SU-DHL-6 (cell line): ENCODE data around the gene PIM1.

Experiments used
- H2AFZ ChIP-seq: fragments of 200-600 bp; sonication (generic); 2 replicates; pipeline ENCODE4 v1.6.1; 2014; ENCODE audit warnings: low read depth, mild to moderate bottlenecking, moderate library complexity, mixed read lengths, antibody characterized with exemption, low read length; ENCODE audit not compliant: severe bottlenecking
- H3F3A ChIP-seq: fragments of 200-600 bp; shearing (Covaris generic); 2 replicates; pipeline ENCODE4 v1.6.0; 2016; ENCODE audit warnings: antibody characterized with exemption, mild to moderate bottlenecking; ENCODE audit not compliant: insufficient read depth
- H3K27ac ChIP-seq: fragments of 200-600 bp; sonication (generic); 2 replicates; pipeline ENCODE4 v1.5.1; 2016; ENCODE audit warnings: low read depth, mild to moderate bottlenecking, low read length, moderate library complexity, mixed read lengths
- H3K27me3 ChIP-seq: fragments of 200-600 bp; sonication (generic), shearing (Covaris generic); 2 replicates; pipeline ENCODE4 v1.6.0; 2014; ENCODE audit warnings: mild to moderate bottlenecking, low read length
- H3K36me3 ChIP-seq: fragments of 200-600 bp; sonication (generic); 2 replicates; pipeline ENCODE4 v1.6.1; 2014; ENCODE audit warnings: mild to moderate bottlenecking, low read length, mixed read lengths
- H3K4me2 ChIP-seq: fragments of 300-600, 200-600 bp; shearing (Covaris generic), sonication (generic); 2 replicates; pipeline ENCODE4 v1.6.0; 2014; ENCODE audit warnings: low read length, low read depth, mild to moderate bottlenecking; ENCODE audit not compliant: poor library complexity, severe bottlenecking
- H3K4me3 ChIP-seq: fragments of 200-600 bp; sonication (generic); 2 replicates; pipeline ENCODE4 v1.5.1; 2014; ENCODE audit warnings: antibody characterized with exemption, low read length, mild to moderate bottlenecking, mixed read lengths; ENCODE audit not compliant: insufficient read depth, poor library complexity, severe bottlenecking
- H3K79me2 ChIP-seq: fragments of 200-600 bp; sonication (generic); 2 replicates; pipeline ENCODE4 v1.6.1; 2014; ENCODE audit warnings: mild to moderate bottlenecking, low read length, moderate library complexity; ENCODE audit not compliant: insufficient read depth
- H3K9ac ChIP-seq: fragments of 200-600 bp; sonication (generic); 2 replicates; pipeline ENCODE4 v1.7.0; 2014; ENCODE audit warnings: mild to moderate bottlenecking, low read length
- H3K9me2 ChIP-seq: fragments of 200-600 bp; sonication (generic); replicated peaks from 2 replicates; pipeline ENCODE4 v1.6.1; 2014; ENCODE audit warnings: low read length; ENCODE audit not compliant: insufficient read depth
- H3K9me3 ChIP-seq: fragments of 200-600 bp; sonication (generic); 2 replicates; pipeline ENCODE4 v1.6.1; 2014; ENCODE audit warnings: low read length, mixed read lengths; ENCODE audit not compliant: insufficient read depth
- H4K20me1 ChIP-seq: fragments of 200-600 bp; sonication (generic); 2 replicates; pipeline ENCODE4 v1.6.1; 2014; ENCODE audit warnings: low read depth, mild to moderate bottlenecking, antibody characterized with exemption, low read length, moderate library complexity, mixed read lengths
- EZH2phosphoT487 ChIP-seq: fragments of 200-600 bp; sonication (generic), shearing (Covaris generic); conservative IDR thresholded peaks from 2 replicates; pipeline ENCODE4 v1.6.1; 2018; ENCODE audit warnings: mild to moderate bottlenecking, antibody characterized with exemption, low read length, moderate library complexity, mixed read lengths
- TF ChIP-seq, protein P1 (sequence below): fragments of 200-600 bp; sonication (generic); IDR thresholded peaks from one replicate; pipeline ENCODE4 v1.5.1; 2017; ENCODE audit warnings: antibody characterized with exemption, mild to moderate bottlenecking, low read length, moderate library complexity; ENCODE audit not compliant: insufficient read depth, poor library complexity, severe bottlenecking

PIM1 gene

DNA sequence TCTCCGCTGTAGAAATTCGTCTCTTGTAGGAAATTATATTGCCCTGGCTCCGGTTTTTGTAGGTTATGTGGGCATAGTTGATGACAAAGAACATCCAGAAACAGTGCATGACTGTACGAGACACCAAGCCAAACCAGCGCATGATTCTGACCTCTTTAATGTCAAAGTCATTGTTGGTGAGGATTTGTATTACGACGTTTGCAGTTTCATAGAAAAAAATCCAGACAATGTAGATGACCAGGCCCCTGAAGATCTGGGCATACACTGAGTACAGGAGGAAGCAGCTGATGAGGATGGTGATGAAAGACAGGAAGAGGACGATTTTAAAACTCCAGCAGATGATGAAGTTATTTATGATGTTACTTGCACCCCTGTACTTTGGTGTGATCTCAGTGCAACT, 48.6 kb downstream of the PIM1 start:
- Histone ChIP-seq H3K4me2 (no peak overlapping the region), H4K20me1 (no peaks in the 10 kb centered on the region), H3K27ac (no peak overlapping the region), H2AFZ (no peak overlapping the region), H3K9ac (no peak overlapping the region), H3F3A (peaks cover 4% of the 10 kb centered on the region; the same call in 1 of the 2 replicates), H3K79me2 (no peaks in the 10 kb centered on the region), H3K9me3 (no peaks in the 10 kb centered on the region), H3K4me3 (no peak overlapping the region), H3K27me3 (no peaks in the 10 kb centered on the region), H3K36me3 (no peaks in the 10 kb centered on the region), H3K9me2 (no peaks in the 10 kb centered on the region)
- no peak for TF ChIP-seq EZH2phosphoT487
- TF ChIP-seq, protein P1, sequence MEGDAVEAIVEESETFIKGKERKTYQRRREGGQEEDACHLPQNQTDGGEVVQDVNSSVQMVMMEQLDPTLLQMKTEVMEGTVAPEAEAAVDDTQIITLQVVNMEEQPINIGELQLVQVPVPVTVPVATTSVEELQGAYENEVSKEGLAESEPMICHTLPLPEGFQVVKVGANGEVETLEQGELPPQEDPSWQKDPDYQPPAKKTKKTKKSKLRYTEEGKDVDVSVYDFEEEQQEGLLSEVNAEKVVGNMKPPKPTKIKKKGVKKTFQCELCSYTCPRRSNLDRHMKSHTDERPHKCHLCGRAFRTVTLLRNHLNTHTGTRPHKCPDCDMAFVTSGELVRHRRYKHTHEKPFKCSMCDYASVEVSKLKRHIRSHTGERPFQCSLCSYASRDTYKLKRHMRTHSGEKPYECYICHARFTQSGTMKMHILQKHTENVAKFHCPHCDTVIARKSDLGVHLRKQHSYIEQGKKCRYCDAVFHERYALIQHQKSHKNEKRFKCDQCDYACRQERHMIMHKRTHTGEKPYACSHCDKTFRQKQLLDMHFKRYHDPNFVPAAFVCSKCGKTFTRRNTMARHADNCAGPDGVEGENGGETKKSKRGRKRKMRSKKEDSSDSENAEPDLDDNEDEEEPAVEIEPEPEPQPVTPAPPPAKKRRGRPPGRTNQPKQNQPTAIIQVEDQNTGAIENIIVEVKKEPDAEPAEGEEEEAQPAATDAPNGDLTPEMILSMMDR: no peak

DNA sequence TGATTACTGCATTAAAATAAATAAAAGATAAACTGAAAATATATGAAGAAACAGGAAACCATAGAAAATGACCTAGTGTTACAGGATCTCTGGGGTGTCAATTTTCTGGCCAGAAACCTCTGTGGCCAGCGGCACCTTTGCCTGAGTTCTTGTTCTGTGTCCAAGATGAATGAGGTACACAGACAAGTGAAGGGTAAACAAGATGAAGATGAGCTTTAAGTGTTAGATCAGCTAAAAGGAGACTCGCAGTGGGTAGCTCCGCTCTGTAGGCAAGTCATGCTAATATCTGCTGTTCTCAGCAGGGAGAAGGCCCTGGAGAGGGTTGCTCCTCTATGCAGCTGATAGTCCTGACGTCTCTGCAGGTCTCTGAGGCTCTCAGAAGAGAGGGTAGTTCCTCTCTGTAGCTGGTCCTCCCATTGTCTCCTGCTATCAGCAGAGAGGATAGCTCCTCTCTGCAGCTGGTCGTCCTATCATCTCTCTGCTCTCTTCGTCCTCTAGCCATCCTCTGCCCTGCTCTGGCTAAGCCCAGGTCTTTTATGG, 51.7 kb downstream of the PIM1 start:
- Histone ChIP-seq H4K20me1 (no peaks in the 10 kb centered on the region), H3K9me2 (no peaks in the 10 kb centered on the region), H3K79me2 (no peaks in the 10 kb centered on the region), H2AFZ (peak overlapping the region; percentile 97), H3F3A (peaks cover 4% of the 10 kb centered on the region; the same call in 1 of the 2 replicates), H3K36me3 (no peaks in the 10 kb centered on the region), H3K4me3 (peak overlapping the region; percentile 61), H3K4me2 (peak overlapping the region; percentile 67), H3K9me3 (no peaks in the 10 kb centered on the region), H3K27ac (no peak overlapping the region), H3K27me3 (no peaks in the 10 kb centered on the region), H3K9ac (peak overlapping the region; percentile 40; the same call in 1 of the 2 replicates)
- TF ChIP-seq, protein P1: no peak
- no peak for TF ChIP-seq EZH2phosphoT487

DNA sequence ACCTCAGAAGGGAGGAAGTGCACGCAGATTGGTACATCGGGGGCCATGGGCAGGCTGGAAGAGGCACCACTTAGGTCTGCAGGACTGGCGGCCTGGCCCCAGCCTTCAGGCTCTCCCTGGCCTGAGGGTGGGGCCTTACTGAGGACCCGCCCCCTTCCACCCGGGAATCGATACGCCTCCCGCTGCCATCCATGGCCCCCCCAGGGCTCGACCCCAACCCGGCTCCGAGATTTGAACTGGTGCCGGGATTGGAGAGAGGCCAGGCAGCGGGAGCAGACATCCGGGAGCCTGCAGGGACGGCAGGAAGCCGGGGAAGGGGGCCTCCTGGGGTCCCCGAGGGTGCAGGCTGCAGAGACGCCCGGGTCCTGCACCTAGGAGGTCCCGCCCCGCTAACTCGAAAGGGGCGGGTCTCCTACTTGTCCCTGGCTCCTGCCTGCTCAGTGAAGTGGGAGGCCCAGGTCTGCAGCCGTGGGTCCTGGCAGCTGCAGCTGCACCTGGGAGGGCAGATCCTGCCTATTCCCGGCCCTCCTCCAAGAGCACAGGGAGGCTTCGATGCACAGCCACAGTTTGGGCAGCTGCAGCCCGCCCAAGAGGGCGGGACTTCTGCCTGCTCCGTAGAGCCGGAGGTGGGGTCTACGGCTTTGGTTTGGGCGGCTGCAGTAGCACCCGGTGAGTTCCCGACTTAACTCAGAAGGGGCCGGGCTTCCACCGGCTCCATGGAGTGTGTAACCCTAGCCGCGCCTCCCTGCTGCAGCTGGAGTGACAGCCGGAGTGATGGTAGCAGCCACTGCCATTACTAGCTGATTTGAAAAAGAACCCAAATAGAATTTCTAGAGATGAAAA, 52.4 kb downstream of the PIM1 start:
- Histone ChIP-seq H2AFZ (peak overlapping the region; percentile 97), H3K4me2 (peak overlapping the region; percentile 67), H3K9ac (peak overlapping the region; percentile 40), H3K9me3 (no peaks in the 10 kb centered on the region), H3K79me2 (no peaks in the 10 kb centered on the region), H3K36me3 (no peaks in the 10 kb centered on the region), H3F3A (peaks cover 4% of the 10 kb centered on the region; the same call in 1 of the 2 replicates), H3K4me3 (peak overlapping the region; percentile 61), H4K20me1 (no peaks in the 10 kb centered on the region), H3K27ac (no peak overlapping the region), H3K9me2 (no peaks in the 10 kb centered on the region), H3K27me3 (no peaks in the 10 kb centered on the region)
- TF ChIP-seq, protein P1: no peak
- no peak for TF ChIP-seq EZH2phosphoT487
